SJSA1 (cell line): ENCODE results near the gene AFF3. TPM values are rescaled to one million over a fixed set of nuclear protein-coding genes. Genes with fewer than 3 reads are reported as not detected.
A peak's percentile ranks its signal among the peaks of the same experiment; 100 is the strongest.
"Not testable (repeated sequence)": the region's sequence is repeated elsewhere in the genome, so short reads cannot be mapped to it uniquely, and the experiment has no call there.

Source experiments
- DNase-seq, 2 experiments: peaks; one replicate each; pipeline ENCODE4 v3.0.0-alpha.2; 2015 to 2020; ENCODE audit warnings: low spot score in 2 of 2, low read depth in 1 of 2
- H3K27ac ChIP-seq: fragments of 250-450 bp; sonication (Bioruptor Pico); 2 replicates; pipeline ENCODE4 v1.5.1; 2020; ENCODE audit warnings: mild to moderate bottlenecking, moderate library complexity
- H3K27me3 ChIP-seq: fragments of 250-450 bp; sonication (Bioruptor Pico); replicated peaks from 2 replicates; pipeline ENCODE4 v1.5.1; 2020; ENCODE audit warnings: mild to moderate bottlenecking, moderate library complexity
- H3K36me3 ChIP-seq: fragments of 250-450 bp; sonication (Bioruptor Pico); 2 replicates; pipeline ENCODE4 v1.5.1; 2020; ENCODE audit warnings: mild to moderate bottlenecking
- H3K4me1 ChIP-seq: fragments of 250-450 bp; sonication (Bioruptor Pico); replicated peaks from 2 replicates; pipeline ENCODE4 v1.6.1; 2021; ENCODE audit warnings: mild to moderate bottlenecking
- H3K4me3 ChIP-seq: fragments of 250-450 bp; sonication (Bioruptor Pico); 2 replicates; pipeline ENCODE4 v1.5.1; 2020; ENCODE audit warnings: mild to moderate bottlenecking
- H3K9me3 ChIP-seq: fragments of 250-450 bp; sonication (Bioruptor Pico); replicated peaks from 2 replicates; pipeline ENCODE4 v1.5.1; 2020; ENCODE audit warnings: mild to moderate bottlenecking
- total RNA-seq: library from RNA; depleted of rRNA; stranded (reverse); fragments of >200 nt; shearing (Covaris generic); gene quantifications from 2 replicates; pipeline ENCODE4 v1.2.3, GENCODE V29; 2014

The AFF3 gene
- total RNA-seq, 1 experiment from 2014 or later, result 0.18 TPM

DNA sequence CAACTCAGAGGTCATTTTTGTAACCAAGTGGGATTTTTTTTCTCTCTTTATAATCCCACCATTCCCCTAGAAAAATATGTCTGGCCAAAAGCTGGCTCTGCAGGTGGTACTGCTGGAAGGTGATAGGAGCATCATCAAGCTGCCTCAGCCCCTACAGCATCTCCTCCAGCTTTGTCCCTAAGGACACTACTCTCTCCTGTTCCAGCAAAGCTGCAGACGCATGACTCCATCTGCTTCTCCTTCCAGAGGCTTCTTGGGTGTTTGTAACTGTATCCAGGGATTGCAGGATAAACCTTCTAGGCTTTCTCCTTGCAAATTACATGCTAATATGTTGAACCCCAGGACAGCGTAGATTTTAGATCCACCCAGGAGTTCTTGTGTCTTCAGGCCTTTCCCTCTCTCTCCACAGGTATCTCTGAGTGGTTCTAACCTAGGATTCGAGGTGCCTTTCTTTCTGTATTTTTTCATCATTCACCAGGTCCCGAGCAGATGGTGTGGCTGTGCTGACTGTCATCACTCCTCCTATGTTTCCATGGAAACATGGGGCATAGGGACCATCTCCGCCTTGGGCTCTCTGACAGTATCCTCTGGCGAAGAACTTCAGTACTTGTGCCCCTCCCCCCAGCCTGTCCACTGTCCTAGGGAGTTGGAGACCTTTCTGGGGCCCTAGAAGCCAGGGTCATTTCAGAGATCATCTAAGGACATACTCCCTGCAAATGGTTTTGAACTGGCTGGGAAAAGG lies 34.3 kb downstream of the AFF3 start:
- Histone ChIP-seq H3K27ac (no peak overlapping the region), H3K9me3 (no peaks in the 10 kb centered on the region), H3K36me3 (no peaks in the 10 kb centered on the region), H3K27me3 (peaks cover 23% of the 10 kb centered on the region), H3K4me1 (peaks cover 5% of the 10 kb centered on the region), H3K4me3 (no peak overlapping the region)
- no peak for DNase-seq

DNA sequence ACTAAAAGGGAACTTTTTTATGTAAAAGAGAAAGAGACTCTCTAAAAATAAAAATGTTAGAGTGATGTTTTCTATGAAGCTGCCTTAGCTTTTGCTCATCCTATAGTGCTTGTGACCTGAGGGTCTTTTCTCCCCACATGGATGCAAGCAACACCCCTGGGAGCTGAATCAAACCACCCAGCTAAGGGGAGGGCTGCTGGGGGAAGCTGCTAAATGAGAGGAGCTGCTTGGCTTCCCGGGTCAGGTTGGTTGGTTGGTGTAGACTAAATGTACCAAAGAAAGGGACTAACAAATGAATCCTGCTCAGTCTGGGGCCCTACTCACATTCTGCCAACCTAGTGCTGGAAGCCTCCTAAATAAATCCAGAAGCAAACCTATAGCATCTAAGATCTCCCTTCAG lies 35.0 kb downstream of the AFF3 start:
- H3K27ac ChIP-seq, result no peak overlapping the region
- H3K27me3 ChIP-seq, result peaks cover 23% of the 10 kb centered on the region
- DNase-seq, result no peak

DNA sequence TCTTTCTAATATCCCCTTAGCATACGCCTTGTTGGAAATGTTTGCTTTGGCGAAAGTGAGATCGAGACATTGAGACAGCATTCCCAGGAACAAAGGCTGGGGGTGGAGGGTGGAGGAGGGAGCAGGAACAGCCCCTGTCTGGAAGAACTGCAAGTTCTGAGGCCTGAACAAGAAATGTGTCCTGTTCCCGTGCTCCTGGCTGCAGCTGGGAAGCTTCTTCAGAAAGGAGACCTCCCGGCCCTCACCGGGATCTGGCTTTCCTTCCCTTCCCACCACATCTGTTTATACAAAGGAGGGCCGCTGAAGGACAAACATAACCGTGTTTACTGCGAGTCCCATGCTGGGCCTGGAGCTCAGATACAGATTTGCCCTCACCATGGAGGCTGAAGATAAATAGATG lies 35.9 kb downstream of the AFF3 start:
- no peaks in the 10 kb centered on the region for H3K36me3 ChIP-seq
- no peak overlapping the region for H3K27ac ChIP-seq
- DNase-seq, result no peak
- no peak overlapping the region for H3K4me3 ChIP-seq
- no peaks in the 10 kb centered on the region for H3K9me3 ChIP-seq
- peaks cover 5% of the 10 kb centered on the region for H3K4me1 ChIP-seq
- peaks cover 23% of the 10 kb centered on the region for H3K27me3 ChIP-seq

More for the DNA sequence above, 35.0 kb downstream of the AFF3 start:
- H3K4me1 ChIP-seq, result peaks cover 5% of the 10 kb centered on the region
- no peak overlapping the region for H3K4me3 ChIP-seq
- no peaks in the 10 kb centered on the region for H3K36me3 ChIP-seq
- H3K9me3 ChIP-seq, result no peaks in the 10 kb centered on the region

DNA sequence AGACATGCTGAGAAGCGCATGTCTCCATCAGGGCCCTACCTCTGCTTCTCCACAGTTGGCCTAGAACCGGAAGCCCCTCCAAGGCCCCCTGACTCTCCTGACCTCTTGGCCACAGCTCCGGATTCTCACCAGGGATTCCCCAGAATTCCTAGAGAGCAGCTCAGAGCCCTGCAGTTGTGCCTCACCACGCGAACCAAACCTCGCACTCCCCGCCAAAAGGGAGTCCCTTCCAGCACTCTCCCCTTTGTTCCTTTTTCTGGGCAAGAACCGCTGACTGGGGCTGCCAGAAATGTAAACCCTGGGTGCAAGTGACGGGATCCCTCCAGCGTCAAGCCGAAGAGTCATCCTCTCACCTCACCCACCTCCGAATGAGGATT lies 36.7 kb downstream of the AFF3 start:
- peaks cover 5% of the 10 kb centered on the region for H3K4me1 ChIP-seq
- no peak overlapping the region for H3K4me3 ChIP-seq
- no peaks in the 10 kb centered on the region for H3K9me3 ChIP-seq
- H3K27me3 ChIP-seq, result peaks cover 23% of the 10 kb centered on the region
- DNase-seq, result no peak
- no peaks in the 10 kb centered on the region for H3K36me3 ChIP-seq
- H3K27ac ChIP-seq, result no peak overlapping the region

DNA sequence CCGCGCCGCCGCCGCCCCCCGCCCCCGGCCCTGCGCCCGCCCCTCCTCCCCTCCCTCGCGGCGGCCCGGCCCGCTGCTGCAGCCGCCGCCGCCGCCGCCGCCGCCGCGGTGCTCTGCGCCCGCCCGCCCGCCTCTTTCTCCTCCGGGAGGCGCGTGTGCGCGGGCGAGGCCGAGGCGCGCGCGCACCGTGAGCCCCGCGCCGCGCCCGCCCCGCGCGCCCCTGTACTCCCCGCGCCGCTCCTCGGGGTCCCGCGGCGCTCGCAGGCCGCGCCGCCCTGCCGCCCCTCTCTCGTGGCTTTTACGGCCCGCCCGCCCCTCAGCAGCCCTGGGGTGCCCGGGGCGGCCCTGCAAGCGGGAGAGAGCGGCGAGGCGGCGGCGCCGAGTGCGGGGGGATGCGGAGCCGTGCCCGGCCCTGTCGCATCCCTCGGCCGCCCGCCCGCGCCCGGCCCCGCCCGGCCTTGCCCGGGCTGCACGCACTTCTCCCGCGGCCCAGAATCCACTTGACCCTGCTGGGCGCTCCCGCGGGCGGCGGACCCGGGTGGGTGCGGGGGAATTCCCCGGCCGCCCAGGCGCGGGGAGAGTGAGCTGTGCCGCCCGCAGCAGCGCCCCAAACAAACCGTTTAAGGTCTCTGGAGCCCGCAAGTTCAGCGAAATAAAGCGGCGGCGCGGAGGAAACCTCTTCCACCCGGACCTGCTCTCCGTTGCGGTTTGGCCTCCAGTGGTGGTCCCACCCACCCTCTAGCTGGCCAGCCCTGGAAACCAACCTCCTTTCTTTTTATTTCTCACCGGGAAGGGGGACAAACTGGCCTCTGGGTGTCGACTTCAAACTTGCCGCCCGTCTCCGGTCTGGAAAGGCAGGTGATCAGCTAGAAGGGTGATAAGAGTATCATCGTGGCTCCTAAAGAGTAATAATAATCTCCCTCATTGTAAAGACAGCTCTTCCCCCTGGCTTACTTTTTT lies 37.4 kb downstream of the AFF3 start:
- Histone ChIP-seq H3K36me3 (no peaks in the 10 kb centered on the region), H3K4me3 (peak overlapping the region; percentile 25), H3K9me3 (no peaks in the 10 kb centered on the region), H3K27me3 (peaks cover 23% of the 10 kb centered on the region), H3K27ac (no peak overlapping the region), H3K4me1 (peaks cover 5% of the 10 kb centered on the region)
- DNase-seq, result no peak

DNA sequence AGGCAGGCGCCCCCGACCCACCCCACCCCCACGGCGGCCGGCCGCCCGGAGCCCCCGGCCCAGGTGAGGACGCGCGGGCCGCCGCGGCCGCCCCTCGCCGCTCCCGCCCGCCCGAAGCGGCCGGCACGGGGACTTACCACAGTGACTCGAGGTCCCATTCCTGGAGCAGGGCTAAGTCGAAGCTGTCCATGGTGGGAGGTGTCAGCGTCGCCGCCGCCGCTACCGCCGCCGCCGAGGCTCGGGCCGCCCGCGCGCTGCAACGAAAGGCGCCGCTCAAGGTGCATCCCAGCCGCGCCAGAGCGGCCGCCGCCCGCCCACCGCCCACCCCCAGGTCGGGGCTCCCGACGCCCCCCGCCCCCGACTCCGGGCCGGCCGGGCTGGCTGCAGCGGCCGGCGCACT lies 38.1 kb downstream of the AFF3 start:
- H3K27ac ChIP-seq, H3K9me3 ChIP-seq, H3K4me1 ChIP-seq, DNase-seq, H3K4me3 ChIP-seq, H3K36me3 ChIP-seq: not testable (repeated sequence)
- peaks cover 23% of the 10 kb centered on the region for H3K27me3 ChIP-seq

DNA sequence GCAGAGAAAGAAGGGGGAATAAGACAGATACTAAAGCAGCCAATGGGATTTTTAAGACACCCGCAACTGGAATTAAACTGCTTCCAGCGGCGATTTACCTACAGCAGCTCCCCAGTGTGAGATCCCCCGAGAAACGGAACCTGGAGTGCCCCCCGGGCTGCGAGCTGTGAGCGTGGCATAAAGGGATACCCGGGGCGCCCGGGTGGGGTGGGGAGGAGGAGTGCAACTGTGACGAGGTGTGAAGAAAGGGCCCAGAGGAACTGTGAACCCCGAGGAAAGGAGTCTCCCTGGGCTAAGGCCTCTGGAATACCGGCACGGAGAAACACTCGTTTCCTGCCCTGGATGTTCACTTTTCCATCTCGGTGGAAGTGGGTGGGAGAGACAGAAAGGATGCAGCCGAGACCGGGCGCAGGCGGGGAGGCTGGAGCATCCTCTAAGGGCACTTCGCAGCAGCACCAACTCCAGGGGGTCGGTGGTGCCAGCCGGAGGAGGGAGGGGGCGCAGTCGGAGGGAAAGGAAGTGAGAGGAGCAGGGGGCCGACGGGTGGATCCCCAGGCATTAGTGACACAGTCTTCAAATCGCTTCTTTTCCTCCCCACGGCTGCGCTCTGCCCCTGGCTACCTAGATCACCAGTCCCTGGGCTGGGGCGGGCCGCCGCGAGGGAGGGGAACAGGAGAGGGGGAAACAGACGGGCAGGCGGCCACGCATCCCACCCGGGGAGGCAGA lies 38.7 kb downstream of the AFF3 start:
- not testable (repeated sequence) for H3K4me3 ChIP-seq, H3K9me3 ChIP-seq, H3K4me1 ChIP-seq, H3K36me3 ChIP-seq, H3K27ac ChIP-seq, DNase-seq
- peaks cover 23% of the 10 kb centered on the region for H3K27me3 ChIP-seq

DNA sequence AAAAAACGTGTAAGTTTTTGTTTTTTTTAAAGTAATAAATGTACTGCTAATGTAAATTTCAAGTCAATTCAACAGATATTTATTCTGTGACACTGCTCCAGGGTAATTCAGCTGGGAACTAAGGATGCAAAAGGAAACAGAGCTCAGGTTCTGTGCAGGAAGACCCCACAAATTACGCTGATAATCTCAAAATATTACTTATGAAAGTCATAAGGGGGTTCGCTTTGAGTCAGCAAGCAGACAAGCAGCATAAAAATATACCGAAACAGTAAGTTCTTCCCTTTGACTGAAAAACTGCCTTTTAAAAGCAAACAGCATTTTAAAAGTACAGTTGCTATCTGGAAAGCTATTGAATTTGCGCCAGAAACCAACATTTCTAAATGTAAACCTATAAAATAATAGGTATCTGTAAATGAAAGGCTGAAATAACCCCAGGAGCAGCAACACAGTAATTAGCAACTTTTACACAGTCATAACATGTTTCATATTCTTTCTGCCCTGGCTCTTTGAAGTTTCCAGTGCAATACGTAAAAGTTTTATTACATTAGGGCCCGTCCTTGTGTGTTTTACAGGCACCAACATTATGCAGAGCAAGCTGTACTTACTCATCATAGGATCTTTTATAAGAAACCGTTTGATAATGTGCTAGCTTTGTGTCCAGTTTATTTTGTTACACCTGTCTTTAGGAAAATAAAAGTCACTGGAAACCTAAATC lies 39.8 kb downstream of the AFF3 start:
- H3K27me3 ChIP-seq, result peaks cover 23% of the 10 kb centered on the region
- not testable (repeated sequence) for H3K27ac ChIP-seq, H3K4me1 ChIP-seq, H3K36me3 ChIP-seq, DNase-seq, H3K4me3 ChIP-seq, H3K9me3 ChIP-seq

DNA sequence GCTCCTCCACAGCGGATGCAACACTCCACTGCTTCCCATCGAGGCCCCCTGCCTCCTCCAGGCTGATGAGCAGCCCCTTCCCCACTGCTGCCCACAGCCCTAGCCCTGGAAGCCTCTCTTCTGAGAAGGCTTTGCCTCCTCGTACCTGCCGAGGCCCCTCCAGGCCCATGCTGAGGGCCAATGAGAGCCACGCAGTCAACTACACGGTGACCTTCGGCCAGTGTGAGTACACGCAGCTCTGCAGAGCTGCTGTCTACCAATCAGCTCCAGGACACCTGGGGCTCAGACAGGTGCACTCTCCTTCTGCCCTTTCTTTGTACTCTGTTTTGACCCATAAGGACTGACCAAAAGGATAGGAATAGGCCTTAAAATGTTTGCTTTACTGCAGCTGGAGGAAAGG lies 43.5 kb downstream of the AFF3 start:
- H3K36me3 ChIP-seq, H3K4me3 ChIP-seq, H3K27ac ChIP-seq, H3K4me1 ChIP-seq, H3K9me3 ChIP-seq, H3K27me3 ChIP-seq, DNase-seq: not testable (repeated sequence)

DNA sequence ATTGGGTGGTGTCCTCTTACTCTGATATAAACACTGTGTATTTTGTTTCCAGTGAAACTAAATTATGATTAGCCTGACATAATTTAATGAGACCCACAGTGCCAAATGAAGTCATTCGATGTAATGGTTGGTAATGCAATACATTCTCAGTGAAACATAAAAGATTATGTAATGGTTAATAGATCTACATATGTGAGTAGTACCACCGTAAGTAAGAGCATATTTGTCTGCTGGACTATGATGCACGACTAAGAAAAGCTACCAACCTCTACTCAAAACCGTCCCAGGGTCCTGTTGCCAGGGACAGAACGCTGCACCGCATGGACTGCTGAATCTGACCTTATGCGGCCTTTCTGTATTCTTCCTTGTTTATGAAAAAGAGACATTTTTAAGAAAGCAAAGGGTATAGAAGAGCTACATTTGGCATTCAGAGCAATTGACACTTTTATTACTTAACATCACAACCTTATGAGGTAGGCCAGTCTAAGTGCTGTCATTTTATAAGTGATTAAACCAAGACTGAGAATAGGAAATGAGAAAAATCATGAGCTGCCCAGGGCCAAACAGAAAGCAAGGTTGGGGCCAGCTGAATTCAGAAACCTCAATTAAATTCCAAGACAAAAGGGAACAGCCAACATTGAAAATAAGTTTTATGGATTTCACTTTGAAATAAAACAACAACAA lies 44.6 kb downstream of the AFF3 start:
- DNase-seq, H3K36me3 ChIP-seq, H3K27me3 ChIP-seq, H3K27ac ChIP-seq, H3K9me3 ChIP-seq, H3K4me3 ChIP-seq, H3K4me1 ChIP-seq: not testable (repeated sequence)

DNA sequence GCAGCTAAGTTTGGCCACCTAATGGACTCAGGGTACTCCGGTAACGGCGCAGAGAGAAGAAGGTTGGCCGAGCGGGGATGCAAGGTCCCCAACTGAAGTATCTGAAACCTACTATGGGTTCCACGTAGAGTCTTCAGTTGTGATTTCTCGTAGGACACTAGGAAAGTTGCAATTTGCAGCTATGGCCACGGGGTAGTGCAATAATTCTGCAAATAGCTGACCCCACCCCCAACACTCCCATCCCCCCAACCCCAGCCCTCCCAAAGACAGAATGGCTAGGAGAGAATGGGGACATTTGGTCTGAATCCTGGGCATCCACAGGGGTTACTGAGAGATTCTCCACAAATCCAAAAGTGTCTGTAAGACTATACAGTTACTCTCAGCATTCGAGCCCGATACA lies 46.5 kb downstream of the AFF3 start:
- not testable (repeated sequence) for DNase-seq, H3K4me3 ChIP-seq, H3K27me3 ChIP-seq, H3K9me3 ChIP-seq, H3K27ac ChIP-seq, H3K36me3 ChIP-seq, H3K4me1 ChIP-seq

DNA sequence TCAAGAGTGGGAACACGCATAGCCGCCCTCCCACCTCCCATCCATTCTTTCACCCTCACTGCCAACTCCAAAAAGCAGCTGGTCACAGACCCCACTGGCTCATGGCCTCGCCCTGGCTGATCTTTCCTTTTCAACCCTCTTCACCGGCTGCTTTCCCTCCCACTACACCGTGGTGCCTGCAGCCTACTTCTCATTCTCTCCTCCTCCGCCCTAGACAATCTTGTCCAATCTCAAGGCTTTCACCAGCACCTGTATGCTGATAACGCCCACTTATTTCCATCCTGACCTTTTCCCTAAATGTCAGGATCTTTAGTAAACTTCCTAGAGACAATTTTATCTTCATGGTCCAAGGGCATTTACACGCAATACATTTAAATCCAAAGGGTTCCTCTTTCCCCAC lies 50.6 kb downstream of the AFF3 start:
- DNase-seq, result not testable (repeated sequence)

DNA sequence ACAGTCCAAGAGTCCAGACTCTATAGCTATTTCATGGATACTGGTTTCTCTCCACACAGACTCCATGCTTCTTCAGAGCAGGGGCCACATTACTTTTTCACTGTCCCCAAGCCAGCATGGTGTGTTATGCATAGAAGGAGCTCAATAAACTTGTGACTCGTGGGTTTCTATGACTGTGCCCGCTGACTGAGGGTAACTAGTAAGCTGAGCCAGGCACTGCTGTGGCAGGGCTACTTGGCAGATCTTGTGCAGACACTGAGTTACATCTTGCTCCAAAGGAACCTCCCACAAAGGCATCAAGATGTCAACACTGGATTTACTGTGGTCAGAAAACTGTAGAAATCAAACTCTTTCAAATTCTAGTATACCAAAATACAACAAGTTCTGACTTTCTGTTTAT lies 56.6 kb downstream of the AFF3 start:
- H3K4me1 ChIP-seq, H3K36me3 ChIP-seq, H3K4me3 ChIP-seq, H3K27me3 ChIP-seq, H3K9me3 ChIP-seq, DNase-seq, H3K27ac ChIP-seq: not testable (repeated sequence)

More for the DNA sequence above, 50.6 kb downstream of the AFF3 start:
- H3K4me1 ChIP-seq, H3K4me3 ChIP-seq, H3K27ac ChIP-seq, H3K36me3 ChIP-seq, H3K9me3 ChIP-seq, H3K27me3 ChIP-seq: not testable (repeated sequence)
